A673 (cell line): ENCODE measurements around the gene DLG2. TPM values are rescaled to one million over a fixed set of nuclear protein-coding genes. Genes with fewer than 3 reads are reported as not detected.
A peak's percentile ranks its signal among the peaks of the same experiment; 100 is the strongest.
"Not testable (repeated sequence)": the region's sequence is repeated elsewhere in the genome, so short reads cannot be mapped to it uniquely, and the experiment has no call there.

ENCODE experiments used
- BruUV-seq: library from RNA; stranded (reverse); fragments of 400-500 nt; replicated peaks from 2 replicates; lab custom pipeline; 2021; lab: Mats Ljungman, UMichigan
- CTCF ChIA-PET: fragments of 300-600 bp; sonication (Branson Sonifier 250); formaldehyde crosslinking; loops from one replicate; lab custom pipeline; 2022; ENCODE audit warnings: antibody characterized with exemption; lab: Charles Lee
- POLR2A ChIA-PET: fragments of 300-600 bp; sonication (Branson Sonifier 250); formaldehyde crosslinking; loops from one replicate; lab custom pipeline; 2022; ENCODE audit warnings: antibody characterized with exemption; ENCODE audit not compliant: low non-redundant PET; lab: Charles Lee
- DNase-seq: peaks from one replicate; pipeline ENCODE4 v3.0.0-alpha.2; 2015; ENCODE audit warnings: low spot score
- H3K27ac ChIP-seq: fragments of 200-600 bp; sonication (generic); 2 replicates; pipeline ENCODE4 v1.5.1; 2016; ENCODE audit warnings: mixed run types, low read depth, mild to moderate bottlenecking, mixed read lengths, antibody characterized with exemption, low read length; ENCODE audit not compliant: poor library complexity, severe bottlenecking
- H3K27me3 ChIP-seq: fragments of 200-600 bp; sonication (generic); replicated peaks from 2 replicates; pipeline ENCODE4 v1.6.1; 2017; ENCODE audit warnings: mixed run types, low read depth, mild to moderate bottlenecking, mixed read lengths, antibody characterized with exemption, low read length; ENCODE audit not compliant: insufficient read depth, poor library complexity
- H3K36me3 ChIP-seq: fragments of 200-600 bp; sonication (generic); 2 replicates; pipeline ENCODE4 v1.6.1; 2016; ENCODE audit warnings: mixed run types, mild to moderate bottlenecking, mixed read lengths, antibody characterized with exemption, low read length; ENCODE audit not compliant: insufficient read depth, poor library complexity, severe bottlenecking
- H3K4me1 ChIP-seq: fragments of 200-600 bp; sonication (generic); 2 replicates; pipeline ENCODE4 v1.6.1; 2017; ENCODE audit warnings: mixed run types, mild to moderate bottlenecking, mixed read lengths, antibody characterized with exemption, low read length; ENCODE audit not compliant: insufficient read depth, poor library complexity, severe bottlenecking
- H3K4me3 ChIP-seq: fragments of 200-600 bp; sonication (generic); 2 replicates; pipeline ENCODE4 v1.5.1; 2016; ENCODE audit warnings: low read depth, mixed run types, mild to moderate bottlenecking, mixed read lengths, low read length; ENCODE audit not compliant: poor library complexity, severe bottlenecking
- H3K9me3 ChIP-seq: fragments of 200-600 bp; sonication (generic); 2 replicates; pipeline ENCODE4 v1.6.1; 2016; ENCODE audit warnings: mixed run types, low read depth, mild to moderate bottlenecking, mixed read lengths, antibody characterized with exemption, low read length; ENCODE audit not compliant: poor library complexity, severe bottlenecking
- CTCF ChIP-seq: fragments of 300-800, 200-600 bp; sonication (generic); conservative IDR thresholded peaks from 2 replicates; pipeline ENCODE4 v1.5.1; 2017; ENCODE audit warnings: low read depth, mild to moderate bottlenecking, antibody characterized with exemption, low read length, moderate library complexity, mixed read lengths
- EZH2 ChIP-seq: fragments of 200-600 bp; sonication (generic); IDR thresholded peaks from 2 replicates; pipeline ENCODE4 v1.6.1; 2017; ENCODE audit warnings: borderline replicate concordance, low read depth, mild to moderate bottlenecking, mixed read lengths, antibody characterized with exemption, low read length; ENCODE audit not compliant: poor library complexity, severe bottlenecking
- intact Hi-C: fragments of 100-400 bp; cut with micrococcal nuclease; formaldehyde crosslinking; loops from one replicate; pipeline ENCODE4 v1.10.0; 2022; ENCODE audit not compliant: unreplicated experiment
- total RNA-seq: library from RNA; stranded (reverse); gene quantifications from 2 replicates; pipeline ENCODE4 v1.2.3, GENCODE V29; 2021

Gene DLG2
- total RNA-seq, 1 experiment from 2014 or later, result 277 TPM

- DNase-seq, result no peak
- no peak for TF ChIP-seq CTCF
- no peak for TF ChIP-seq EZH2
- CTCF ChIA-PET, result no interaction called here
- Histone ChIP-seq H3K27me3 (no peaks in the 10 kb centered on the region), H3K36me3 (no peaks in the 10 kb centered on the region), H3K9me3 (no peaks in the 10 kb centered on the region), H3K4me1 (no peaks in the 10 kb centered on the region), H3K4me3 (no peak overlapping the region), H3K27ac (no peak overlapping the region)
- intact Hi-C loops, result no loop called here
- POLR2A ChIA-PET, result no interaction called here
- BruUV-seq, result no TSS peak
Measured at GRCh38 chr11:84788220-84788619, 838.9 kb downstream of the DLG2 start.

GRCh38 chr11:84784158-84784557 lies 843.0 kb downstream of the DLG2 start:
- H3K4me3 ChIP-seq, H3K27ac ChIP-seq, H3K36me3 ChIP-seq, BruUV-seq, DNase-seq, H3K27me3 ChIP-seq, H3K9me3 ChIP-seq, H3K4me1 ChIP-seq, POLR2A ChIA-PET, CTCF ChIA-PET: not testable (repeated sequence)
- intact Hi-C loops, result loop anchor here (5.0 kb wide), 1 partner anchor 808 kb away; no protein-coding TSS in a partner anchor

- Histone ChIP-seq H3K9me3 (no peaks in the 10 kb centered on the region), H3K4me1 (no peaks in the 10 kb centered on the region), H3K27ac (no peak overlapping the region), H3K27me3 (no peaks in the 10 kb centered on the region), H3K4me3 (no peak overlapping the region), H3K36me3 (no peaks in the 10 kb centered on the region)
- TF ChIP-seq CTCF (peak; percentile 64), EZH2 (no peak)
- intact Hi-C loops, result loop anchor here (5.0 kb wide), 1 partner anchor 812 kb away; no protein-coding TSS in a partner anchor
- CTCF ChIA-PET, result interaction anchor here (0.6 to 1.1 kb wide), 8 partner anchors 19 to 832 kb away, joined by 3 to 19 read pairs (median 6); no protein-coding TSS in a partner anchor
- no TSS peak for BruUV-seq
- peak; percentile 34 for DNase-seq
- POLR2A ChIA-PET, result no interaction called here
Measured at GRCh38 chr11:84780689-84781293, 846.4 kb downstream of the DLG2 start.

GRCh38 chr11:84775503-84775902 lies 851.6 kb downstream of the DLG2 start:
- CTCF ChIA-PET, result no interaction called here
- Histone ChIP-seq H3K4me1 (no peaks in the 10 kb centered on the region), H3K27me3 (no peaks in the 10 kb centered on the region), H3K27ac (no peak overlapping the region), H3K36me3 (no peaks in the 10 kb centered on the region), H3K4me3 (no peak overlapping the region), H3K9me3 (peaks cover 4% of the 10 kb centered on the region)
- TF ChIP-seq EZH2 (no peak), CTCF (no peak)
- DNase-seq, result no peak
- intact Hi-C loops, result no loop called here
- BruUV-seq, result no TSS peak
- POLR2A ChIA-PET, result no interaction called here
